22Rv1 (cell line): ENCODE measurements around the gene WHRN.

Source experiments
- CTCF ChIP-seq: fragments of 450-650 bp; IDR thresholded peaks from 2 replicates; pipeline ENCODE4 v1.5.1; 2017; ENCODE audit warnings: mild to moderate bottlenecking
- ZFX ChIP-seq: fragments of 450-650 bp; IDR thresholded peaks from 2 replicates; pipeline ENCODE4 v1.6.1; 2017; ENCODE audit warnings: antibody characterized with exemption, borderline replicate concordance

- TF ChIP-seq CTCF (no peak), ZFX (no peak)
Measured at GRCh38 chr9:114526807-114527206, 21.5 kb upstream of the WHRN start.
